Measurements from ENCODE around the gene DUS1L. TPM values are rescaled to one million over a fixed set of nuclear protein-coding genes. Genes with fewer than 3 reads are reported as not detected.
"Not testable (repeated sequence)": the region's sequence is repeated elsewhere in the genome, so short reads cannot be mapped to it uniquely, and the experiment has no call there.

Gene DUS1L
- polyA plus RNA-seq, 3 donors: 71.2 to 118 (median 80.9) TPM

GRCh38 chr17:82050761-82051641 lies 14.6 kb downstream of the DUS1L start:
- H3K27ac ChIP-seq (ENCODE audit: low read depth, low read length): no peak overlapping the region

GRCh38 chr17:82050152-82050760 lies 15.3 kb downstream of the DUS1L start:
- 81 to 91% (median 87%) methylated on average over 28 of the region's 28 CpGs for WGBS, 3 donors
- H3K27ac ChIP-seq (ENCODE audit: low read depth, low read length): no peak overlapping the region

More at GRCh38 chr17:82050761-82051641, 14.6 kb downstream of the DUS1L start:
- 15 to 22% (median 15%) methylated on average over 42 to 79 of the region's 79 CpGs for whole genome bisulfite sequencing, 3 donors

GRCh38 chr17:82049521-82049971 lies 16.1 kb downstream of the DUS1L start:
- WGBS, 3 donors: 93 to 95% (median 95%) methylated on average over 13 to 16 of the region's 16 CpGs
- H3K27ac ChIP-seq (ENCODE audit: low read depth, low read length): no peak overlapping the region

- no peak overlapping the region for H3K27ac ChIP-seq (ENCODE audit: low read depth, low read length)
- 87 to 95% (median 90%) methylated on average over 7 to 8 of the region's 8 CpGs for WGBS, 3 donors
These were observed 16.5 kb downstream of the DUS1L start for GRCh38 chr17:82049106-82049505.

- H3K27ac ChIP-seq (ENCODE audit: low read depth, low read length): no peak overlapping the region
- WGBS, 3 donors: 89 to 96% (median 91%) methylated on average over 15 to 20 of the region's 20 CpGs
These were observed 17.0 kb downstream of the DUS1L start for GRCh38 chr17:82048571-82048971.

GRCh38 chr17:82047914-82048570 lies 17.6 kb downstream of the DUS1L start:
- no peak overlapping the region for H3K27ac ChIP-seq (ENCODE audit: low read depth, low read length)
- WGBS, 3 donors: 87 to 91% (median 89%) methylated on average over 24 to 25 of the region's 25 CpGs

- no peak overlapping the region for H3K27ac ChIP-seq (ENCODE audit: low read depth, low read length)
- WGBS, 3 donors: 87 to 90% (median 88%) methylated on average over 24 of the region's 24 CpGs
These were observed 18.2 kb downstream of the DUS1L start for GRCh38 chr17:82047379-82047778.

- no peak overlapping the region for H3K27ac ChIP-seq (ENCODE audit: low read depth, low read length)
- 88% methylated on average over 21 of the region's 21 CpGs for WGBS, 3 donors
These were observed 18.7 kb downstream of the DUS1L start for GRCh38 chr17:82046903-82047302.

GRCh38 chr17:82045936-82046484 lies 19.6 kb downstream of the DUS1L start:
- H3K27ac ChIP-seq (ENCODE audit: low read depth, low read length): no peak overlapping the region
- WGBS, 3 donors: 75 to 80% (median 75%) methylated on average over 14 of the region's 14 CpGs

- WGBS, 3 donors: 74 to 76% (median 75%) methylated on average over 16 of the region's 16 CpGs
These were observed 22.1 kb downstream of the DUS1L start for GRCh38 chr17:82043507-82043906.

GRCh38 chr17:82042649-82043048 lies 23.0 kb downstream of the DUS1L start:
- no peak overlapping the region for H3K27ac ChIP-seq (ENCODE audit: low read depth, low read length)
- 85 to 91% (median 88%) methylated on average over 9 of the region's 9 CpGs for WGBS, 3 donors

More at GRCh38 chr17:82043507-82043906, 22.1 kb downstream of the DUS1L start:
- H3K27ac ChIP-seq (ENCODE audit: low read depth, low read length): no peak overlapping the region

- 79 to 89% (median 83%) methylated on average over 17 of the region's 17 CpGs for WGBS, 3 donors
- no peak overlapping the region for H3K27ac ChIP-seq (ENCODE audit: low read depth, low read length)
These were observed 24.3 kb downstream of the DUS1L start for GRCh38 chr17:82041144-82041814.

GRCh38 chr17:82039695-82040299 lies 25.8 kb downstream of the DUS1L start:
- no peak overlapping the region for H3K27ac ChIP-seq (ENCODE audit: low read depth, low read length)
- 73 to 96% (median 96%) methylated on average over 8 of the region's 8 CpGs for WGBS, 3 donors

GRCh38 chr17:82038796-82039409 lies 26.7 kb downstream of the DUS1L start:
- H3K27ac ChIP-seq (ENCODE audit: low read depth, low read length): not testable (repeated sequence)
- 73 to 90% (median 73%) methylated on average over 16 of the region's 16 CpGs for WGBS, 3 donors

- H3K27ac ChIP-seq (ENCODE audit: low read depth, low read length): no peak overlapping the region
- WGBS, 3 donors: 4 to 6% (median 6%) methylated on average over 10 of the region's 10 CpGs
These were observed 27.8 kb downstream of the DUS1L start for GRCh38 chr17:82037889-82038195.

GRCh38 chr17:82037092-82037888 lies 28.3 kb downstream of the DUS1L start, which contains the start of gene DCXR:
DCXR (minus strand) TSS chr17:82037697; CDS start chr17:82037682, 15 bp downstream.
- peak within 1 kb of the TSS; percentile 79 for H3K27ac ChIP-seq (ENCODE audit: low read depth, low read length)
- 0 to 1% (median 0%) methylated on average over 60 to 92 of the region's 92 CpGs for WGBS, 3 donors

GRCh38 chr17:82036634-82037091 lies 28.9 kb downstream of the DUS1L start:
- H3K27ac ChIP-seq (ENCODE audit: low read depth, low read length): peak overlapping the region; percentile 79

More at GRCh38 chr17:82036634-82037091, 28.9 kb downstream of the DUS1L start:
- 21 to 47% (median 36%) methylated on average over 23 of the region's 23 CpGs for WGBS, 3 donors
